Esophagus muscularis mucosa (tissue), 4 donors: ENCODE results near the gene ACAP3. TPM values are rescaled to one million over a fixed set of nuclear protein-coding genes. Genes with fewer than 3 reads are reported as not detected.

ENCODE experiments used
- DNase-seq: peaks from one replicate; pipeline ENCODE4 v3.0.0-alpha.2; 2017; ENCODE audit errors: extremely low spot score
- H3K27ac ChIP-seq, 4 donors: fragments of 200-600 bp; sonication (generic); replicated peaks in 1 of 4; 1 replicate in 3 of 4; 2 replicates in 1 of 4; pipeline ENCODE4 v1.5.1; 2016 to 2019; ENCODE audit warnings: mild to moderate bottlenecking in 1 of 4
- H3K27me3 ChIP-seq, 4 donors: fragments of 200-600 bp; sonication (generic); one replicate each; pipeline versions ENCODE4 v1.5.1 to v1.6.0; 2016 to 2019
- H3K36me3 ChIP-seq, 4 donors: fragments of 200-600 bp; sonication (generic); one replicate each; pipeline ENCODE4 v1.5.1; 2016 to 2019
- H3K4me1 ChIP-seq, 4 donors: fragments of 200-600 bp; sonication (generic); one replicate each; pipeline ENCODE4 v1.5.1; 2016 to 2019
- H3K4me3 ChIP-seq, 4 donors: fragments of 200-600 bp; sonication (generic); 1 replicate in 2 of 4; 2 replicates in 2 of 4; pipeline ENCODE4 v1.5.1; 2016 to 2019; ENCODE audit warnings: mild to moderate bottlenecking in 4 of 4, moderate library complexity in 1 of 4
- H3K9me3 ChIP-seq, 4 donors: fragments of 200-600 bp; sonication (generic); 1 replicate in 3 of 4; 2 replicates in 1 of 4; pipeline ENCODE4 v1.5.1; 2016 to 2019
- EP300 ChIP-seq: sonication (generic); formaldehyde crosslinking; IDR thresholded peaks from one replicate; pipeline ENCODE4 v1.6.1; 2017; ENCODE audit warnings: antibody characterized with exemption
- POLR2A ChIP-seq: fragments of 450-650 bp; IDR thresholded peaks from one replicate; pipeline ENCODE4 v1.6.1; 2017; ENCODE audit warnings: antibody characterized with exemption, moderate library complexity, mild to moderate bottlenecking, low read depth
- POLR2AphosphoS5 ChIP-seq, 2 donors: sonication (generic); formaldehyde crosslinking; IDR thresholded peaks; one replicate each; pipeline ENCODE4 v1.6.1; 2017; ENCODE audit warnings: antibody characterized with exemption in 2 of 2
- WGBS: methylation state at CpG from one replicate; pipeline ENCODE4 v1.1.5; 2018; 5-methylcytosine and 5-hydroxymethylcytosine counted together
- intact Hi-C: fragments of 100-400 bp; cut with DNase I; formaldehyde crosslinking; loops from one replicate; pipeline ENCODE4 v1.15.1; 2023
- total RNA-seq, 4 donors: library from RNA; depleted of rRNA; stranded (reverse); fragments of >200 nt; gene quantifications; one replicate each; pipeline versions ENCODE4 v1.1.0 to v1.2.1, GENCODE V29; 2016
- TF ChIP-seq, protein P1 (sequence below), 3 experiments: fragments of 200-600 bp in 2 of 3; fragments of 450-650 bp in 1 of 3; sonication (generic) in 2 of 3; IDR thresholded peaks; one replicate each; pipeline ENCODE4 v1.5.1; 2017 to 2019; ENCODE audit warnings: antibody characterized with exemption in 3 of 3, mild to moderate bottlenecking in 2 of 3, moderate library complexity in 1 of 3

Gene ACAP3
- total RNA-seq, 4 donors from 2014 or later: 34.8 to 63.2 (median 47.4) TPM

DNA sequence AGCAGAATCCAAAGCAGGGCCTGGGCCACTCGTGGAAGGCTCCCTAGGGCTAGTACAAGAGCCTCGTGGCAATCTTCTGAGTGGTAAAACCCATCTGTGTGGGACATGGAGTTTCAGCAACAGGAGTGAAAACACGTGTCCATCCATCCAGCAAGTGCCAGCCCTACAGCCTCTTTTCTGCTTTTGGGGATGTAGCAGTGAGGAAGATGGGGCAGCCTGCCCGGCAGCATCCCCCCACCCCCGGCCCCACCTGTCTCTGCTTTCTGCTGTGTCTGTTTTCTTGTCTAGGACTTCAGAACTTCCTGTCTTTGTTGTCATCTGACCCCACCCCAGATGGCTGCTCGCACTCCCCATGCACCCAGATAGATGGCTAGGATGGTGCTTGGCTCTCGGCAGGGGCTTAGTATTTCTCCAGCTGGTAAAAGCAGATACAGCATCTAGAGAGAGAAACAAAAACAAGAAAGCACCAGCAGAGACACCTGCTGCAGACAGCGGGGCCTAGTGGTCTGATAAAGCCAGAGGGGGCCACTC lies 18.4 kb upstream of the ACAP3 start:
- Histone ChIP-seq H3K4me3 (peak overlapping the region; percentile 67 to 99 (median 80)), H3K36me3 (peaks cover 14 to 45% (median 31%) of the 10 kb centered on the region in 4 donors), H3K9me3 (no peaks in the 10 kb centered on the region), H3K4me1 (peaks cover 60 to 65% (median 62%) of the 10 kb centered on the region in 4 donors), H3K27ac (peak overlapping the region in 1 of 4 donors; percentile 92), H3K27me3 (no peaks in the 10 kb centered on the region)
- TF ChIP-seq POLR2AphosphoS5 (IDR thresholded peaks at IDR 0.05) (no peak), POLR2A (no peak), EP300 (no peak)
- TF ChIP-seq, protein P1, sequence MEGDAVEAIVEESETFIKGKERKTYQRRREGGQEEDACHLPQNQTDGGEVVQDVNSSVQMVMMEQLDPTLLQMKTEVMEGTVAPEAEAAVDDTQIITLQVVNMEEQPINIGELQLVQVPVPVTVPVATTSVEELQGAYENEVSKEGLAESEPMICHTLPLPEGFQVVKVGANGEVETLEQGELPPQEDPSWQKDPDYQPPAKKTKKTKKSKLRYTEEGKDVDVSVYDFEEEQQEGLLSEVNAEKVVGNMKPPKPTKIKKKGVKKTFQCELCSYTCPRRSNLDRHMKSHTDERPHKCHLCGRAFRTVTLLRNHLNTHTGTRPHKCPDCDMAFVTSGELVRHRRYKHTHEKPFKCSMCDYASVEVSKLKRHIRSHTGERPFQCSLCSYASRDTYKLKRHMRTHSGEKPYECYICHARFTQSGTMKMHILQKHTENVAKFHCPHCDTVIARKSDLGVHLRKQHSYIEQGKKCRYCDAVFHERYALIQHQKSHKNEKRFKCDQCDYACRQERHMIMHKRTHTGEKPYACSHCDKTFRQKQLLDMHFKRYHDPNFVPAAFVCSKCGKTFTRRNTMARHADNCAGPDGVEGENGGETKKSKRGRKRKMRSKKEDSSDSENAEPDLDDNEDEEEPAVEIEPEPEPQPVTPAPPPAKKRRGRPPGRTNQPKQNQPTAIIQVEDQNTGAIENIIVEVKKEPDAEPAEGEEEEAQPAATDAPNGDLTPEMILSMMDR (IDR thresholded peaks at IDR 0.05): no peak
- 78% methylated on average over 6 of the region's 8 CpGs for WGBS
- no peak for DNase-seq
- intact Hi-C loops: no loop called here

DNA sequence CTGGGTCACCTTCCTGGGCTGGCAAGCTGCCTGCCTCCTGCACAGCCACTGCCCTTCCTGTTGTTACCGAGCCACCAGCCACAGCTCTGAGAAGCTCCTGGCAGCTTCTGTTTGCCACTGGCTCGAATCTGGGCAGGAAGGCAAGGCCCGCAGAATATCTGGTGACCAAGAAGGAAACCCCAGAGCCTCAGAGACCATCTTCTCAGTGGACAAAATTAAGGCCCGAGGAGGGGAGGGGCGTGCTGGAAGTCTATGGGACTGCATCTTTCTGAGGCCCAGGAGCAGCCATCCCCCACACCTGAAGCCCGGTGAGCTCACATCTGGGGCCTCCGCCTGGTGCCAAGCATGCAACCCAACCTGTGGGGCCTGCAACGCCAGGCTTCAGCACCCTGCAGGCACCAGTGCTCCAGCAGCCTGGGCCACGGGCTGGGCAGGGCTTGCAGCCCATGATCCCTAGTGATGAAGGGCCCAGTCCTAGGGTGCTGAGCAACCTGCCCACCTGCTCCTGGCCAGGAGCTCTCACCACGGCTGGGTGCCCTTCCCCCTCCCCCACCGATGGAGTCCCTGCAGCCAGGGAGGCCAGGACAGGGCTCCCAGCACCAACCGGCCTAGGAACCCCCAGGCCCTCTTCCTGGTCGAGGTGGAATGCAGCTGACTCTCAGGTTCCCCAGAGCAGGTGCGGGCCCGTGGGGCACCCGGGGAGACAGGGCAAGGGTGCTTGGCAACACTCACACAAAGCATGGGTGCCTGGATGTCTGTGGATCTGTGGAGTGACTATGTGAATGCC lies 17.8 kb upstream of the ACAP3 start:
- H3K36me3 ChIP-seq: peaks cover 14 to 51% (median 35%) of the 10 kb centered on the region in 4 donors
- no peaks in the 10 kb centered on the region for H3K27me3 ChIP-seq
- H3K27ac ChIP-seq: peak overlapping the region; percentile 79 to 92 (median 85)
- peak overlapping the region; percentile 67 to 99 (median 80) for H3K4me3 ChIP-seq
- 43% methylated on average over 10 of the region's 16 CpGs for WGBS
- no peaks in the 10 kb centered on the region for H3K9me3 ChIP-seq
- intact Hi-C loops: no loop called here
- no peak for DNase-seq
- H3K4me1 ChIP-seq: peaks cover 57 to 65% (median 62%) of the 10 kb centered on the region in 4 donors
- TF ChIP-seq POLR2AphosphoS5 (IDR thresholded peaks at IDR 0.05) (peak in 1 of 2 donors; percentile 14), EP300 (no peak)

DNA sequence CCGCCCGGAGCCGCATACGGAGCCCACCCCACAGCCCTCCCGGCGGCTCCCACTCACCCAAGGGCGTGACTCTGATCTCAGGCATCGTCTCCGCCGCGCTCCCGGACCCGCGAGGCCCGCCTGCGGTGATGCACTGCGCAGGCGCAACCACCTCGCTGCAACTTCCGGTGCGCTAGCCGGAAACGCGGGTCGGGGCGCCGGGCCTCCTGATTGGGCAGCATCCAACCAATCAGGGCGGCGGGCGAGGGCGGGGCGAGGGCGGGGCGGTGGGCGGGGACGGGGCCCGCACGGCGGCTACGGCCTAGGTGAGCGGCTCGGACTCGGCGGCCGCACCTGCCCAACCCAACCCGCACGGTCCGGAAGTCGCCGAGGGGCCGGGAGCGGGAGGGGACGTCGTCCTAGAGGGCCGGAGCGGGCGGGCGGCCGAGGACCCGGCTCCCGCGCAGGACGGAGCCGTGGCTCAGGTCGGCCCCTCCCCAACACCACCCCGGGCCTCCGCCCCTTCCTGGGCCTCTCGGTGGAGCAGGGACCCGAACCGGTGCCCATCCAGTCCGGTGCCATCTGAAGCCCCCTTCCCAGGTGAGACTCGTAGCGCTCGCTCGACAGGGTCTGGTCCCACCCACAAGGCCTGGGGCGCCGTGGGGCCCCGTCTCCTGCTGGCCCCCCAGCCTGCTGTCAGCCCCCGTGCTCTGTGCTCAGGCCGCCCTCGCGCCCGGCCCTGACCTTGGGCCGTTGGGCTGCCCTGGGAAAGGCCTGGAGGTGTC lies 17.0 kb upstream of the ACAP3 start, which contains the start of the genes CPTP and INTS11:
Gene CPTP (plus strand): TSS at position 279 of the 764 bp plus-strand sequence. CDS start 2,109 bp downstream, outside the sequence.
Gene INTS11 (minus strand): TSS at position 137 of the 764 bp plus-strand sequence. CDS start 52 bp downstream, at position 85.
- TF ChIP-seq POLR2A (peak; percentile 48), EP300 (no peak), POLR2AphosphoS5 (IDR thresholded peaks at IDR 0.05) (peak; percentile 94 to 96)
- TF ChIP-seq, protein P1 (IDR thresholded peaks at IDR 0.05): no peak
- H3K4me3 ChIP-seq: peak within 1 kb of the TSS; percentile 67 to 99 (median 80)
- peaks cover 51 to 70% (median 66%) of the 10 kb centered on the region in 4 donors for H3K4me1 ChIP-seq
- peak within 1 kb of the TSS; percentile 79 to 92 (median 85) for H3K27ac ChIP-seq
- DNase-seq: peak; percentile 97
- WGBS: 0% methylated on average over 2 of the region's 84 CpGs
- intact Hi-C loops: no loop called here
- H3K36me3 ChIP-seq: peaks cover 17 to 59% (median 43%) of the 10 kb centered on the region in 4 donors
- H3K27me3 ChIP-seq: no peaks in the 10 kb centered on the region
- H3K9me3 ChIP-seq: no peaks in the 10 kb centered on the region

DNA sequence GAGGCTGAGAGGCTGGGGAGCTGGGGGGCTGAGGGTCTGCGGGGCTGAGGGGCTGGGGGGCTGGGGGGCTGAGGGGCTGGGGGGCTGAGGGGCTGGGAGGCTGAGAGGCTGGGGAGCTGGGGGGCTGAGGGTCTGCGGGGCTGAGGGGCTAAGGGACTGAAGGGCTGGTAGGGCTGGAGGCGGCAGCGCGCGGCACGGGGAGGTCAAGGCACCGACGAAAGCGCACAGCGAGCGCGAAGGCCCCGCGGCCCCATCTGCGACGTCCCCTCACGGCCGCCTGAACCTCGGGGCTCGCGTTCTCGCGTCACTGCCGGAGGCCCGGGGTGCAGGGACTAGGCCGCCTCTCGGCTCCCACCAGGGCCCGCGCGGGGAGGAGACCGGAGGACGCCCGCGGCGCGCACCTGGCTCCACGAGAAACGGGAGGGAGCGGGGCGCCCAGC lies 16.4 kb upstream of the ACAP3 start:
- Histone ChIP-seq H3K27ac (peak overlapping the region; percentile 79 to 92 (median 85)), H3K4me3 (peak overlapping the region; percentile 67 to 99 (median 80)), H3K4me1 (peaks cover 52 to 76% (median 72%) of the 10 kb centered on the region in 4 donors), H3K9me3 (no peaks in the 10 kb centered on the region), H3K36me3 (peaks cover 17 to 62% (median 48%) of the 10 kb centered on the region in 4 donors), H3K27me3 (no peaks in the 10 kb centered on the region)
- TF ChIP-seq, protein P1 (IDR thresholded peaks at IDR 0.05): no peak
- TF ChIP-seq POLR2A: no peak
- no peak for TF ChIP-seq POLR2AphosphoS5 (IDR thresholded peaks at IDR 0.05)
- no peak for TF ChIP-seq EP300
- intact Hi-C loops: no loop called here
- no peak for DNase-seq
- WGBS: 0% methylated on average over 6 of the region's 41 CpGs
